Body of pancreas (tissue), 4 donors: ENCODE measurements around the gene SMCP.

Source experiments
- POLR2A ChIP-seq, 3 donors: fragments of 450-650 bp; IDR thresholded peaks; one replicate each; pipeline ENCODE4 v1.6.1; 2016; ENCODE audit warnings: antibody characterized with exemption in 3 of 3, mild to moderate bottlenecking in 2 of 3
- TF ChIP-seq, protein P1 (sequence below), 7 experiments: fragments of 450-650 bp in 4 of 7; fragments of 200-600 bp in 3 of 7; sonication (generic) in 3 of 7; IDR thresholded peaks; one replicate each; pipeline ENCODE4 v1.5.1; 2016 to 2019; ENCODE audit warnings: antibody characterized with exemption in 7 of 7

- TF ChIP-seq POLR2A (IDR thresholded peaks at IDR 0.05): no peak
- TF ChIP-seq, protein P1, sequence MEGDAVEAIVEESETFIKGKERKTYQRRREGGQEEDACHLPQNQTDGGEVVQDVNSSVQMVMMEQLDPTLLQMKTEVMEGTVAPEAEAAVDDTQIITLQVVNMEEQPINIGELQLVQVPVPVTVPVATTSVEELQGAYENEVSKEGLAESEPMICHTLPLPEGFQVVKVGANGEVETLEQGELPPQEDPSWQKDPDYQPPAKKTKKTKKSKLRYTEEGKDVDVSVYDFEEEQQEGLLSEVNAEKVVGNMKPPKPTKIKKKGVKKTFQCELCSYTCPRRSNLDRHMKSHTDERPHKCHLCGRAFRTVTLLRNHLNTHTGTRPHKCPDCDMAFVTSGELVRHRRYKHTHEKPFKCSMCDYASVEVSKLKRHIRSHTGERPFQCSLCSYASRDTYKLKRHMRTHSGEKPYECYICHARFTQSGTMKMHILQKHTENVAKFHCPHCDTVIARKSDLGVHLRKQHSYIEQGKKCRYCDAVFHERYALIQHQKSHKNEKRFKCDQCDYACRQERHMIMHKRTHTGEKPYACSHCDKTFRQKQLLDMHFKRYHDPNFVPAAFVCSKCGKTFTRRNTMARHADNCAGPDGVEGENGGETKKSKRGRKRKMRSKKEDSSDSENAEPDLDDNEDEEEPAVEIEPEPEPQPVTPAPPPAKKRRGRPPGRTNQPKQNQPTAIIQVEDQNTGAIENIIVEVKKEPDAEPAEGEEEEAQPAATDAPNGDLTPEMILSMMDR (IDR thresholded peaks at IDR 0.05): no peak
Measured at GRCh38 chr1:152861374-152861773, 16.7 kb upstream of the SMCP start.
